CMK (cell line): Measurements from ENCODE around the gene DCC.

Experiments used
- DNase-seq: peaks from one replicate; pipeline ENCODE4 v3.0.0-alpha.2; 2010; ENCODE audit warnings: low read depth

The DCC gene

DNA sequence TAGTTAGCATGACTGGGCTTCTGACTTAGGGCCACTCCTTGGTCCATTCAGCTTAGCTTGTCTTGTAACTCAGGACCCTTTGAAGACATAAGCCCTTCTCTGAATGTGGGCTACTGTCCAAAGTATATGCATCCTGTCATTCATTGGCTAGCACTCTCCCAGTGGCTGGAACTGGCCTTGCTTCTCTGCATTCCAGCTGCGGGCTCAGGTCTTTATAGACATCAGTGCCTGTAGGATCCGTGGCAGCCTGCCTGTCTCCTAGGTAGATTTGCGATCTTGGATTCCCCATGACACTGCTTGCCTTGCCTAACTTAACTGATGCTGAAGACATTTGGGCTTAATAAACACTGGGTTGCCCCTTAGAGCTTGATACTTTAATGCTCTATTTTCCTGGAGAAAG, 170.1 kb downstream of the DCC start:
- no peak for DNase-seq

- no peak for DNase-seq
Measured at GRCh38 chr18:52518086-52518485, 178.1 kb downstream of the DCC start.

- DNase-seq, result no peak
Measured at GRCh38 chr18:52519021-52519420, 179.0 kb downstream of the DCC start.

DNA sequence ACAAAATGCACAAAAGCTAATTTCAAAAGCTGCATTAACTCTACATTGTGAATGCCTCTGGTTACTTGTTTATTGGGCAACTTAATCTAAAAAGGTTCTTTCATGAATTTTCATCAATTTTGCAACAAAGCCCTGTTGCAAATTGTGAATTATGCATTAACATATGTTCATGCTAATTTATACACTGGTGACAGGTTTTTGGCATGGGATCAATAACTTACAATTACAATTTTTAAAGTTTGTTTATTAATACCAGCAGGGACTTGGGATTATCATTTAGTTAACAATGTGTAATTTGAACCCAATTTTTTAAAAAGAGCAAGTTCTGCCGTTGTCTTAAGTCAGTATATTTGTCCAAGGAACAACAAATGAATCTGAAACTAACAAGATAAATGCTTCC, 183.6 kb downstream of the DCC start:
- DNase-seq, result no peak

GRCh38 chr18:52531836-52532235, 191.8 kb downstream of the DCC start:
- no peak for DNase-seq

- no peak for DNase-seq
Measured at GRCh38 chr18:52536039-52536438, 196.0 kb downstream of the DCC start.

DNA sequence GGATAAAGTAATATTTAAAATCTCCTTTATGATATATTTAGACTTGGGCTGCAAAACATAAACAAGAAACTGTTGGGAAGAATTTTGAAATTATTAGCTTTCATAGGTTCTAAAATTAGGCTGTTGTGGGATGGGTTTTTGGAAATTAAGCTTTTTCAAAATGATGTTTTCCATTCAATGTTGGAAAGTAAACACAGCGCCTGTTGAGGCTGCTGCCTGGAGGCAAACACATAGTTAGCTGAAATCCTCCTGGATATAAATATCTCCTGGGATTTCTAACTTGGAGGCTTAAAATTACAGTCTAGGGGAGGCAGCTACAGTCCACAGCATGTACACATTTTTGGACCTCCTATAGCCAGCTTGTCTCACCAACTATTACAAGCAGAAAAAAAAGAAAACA, 197.3 kb downstream of the DCC start:
- no peak for DNase-seq

DNA sequence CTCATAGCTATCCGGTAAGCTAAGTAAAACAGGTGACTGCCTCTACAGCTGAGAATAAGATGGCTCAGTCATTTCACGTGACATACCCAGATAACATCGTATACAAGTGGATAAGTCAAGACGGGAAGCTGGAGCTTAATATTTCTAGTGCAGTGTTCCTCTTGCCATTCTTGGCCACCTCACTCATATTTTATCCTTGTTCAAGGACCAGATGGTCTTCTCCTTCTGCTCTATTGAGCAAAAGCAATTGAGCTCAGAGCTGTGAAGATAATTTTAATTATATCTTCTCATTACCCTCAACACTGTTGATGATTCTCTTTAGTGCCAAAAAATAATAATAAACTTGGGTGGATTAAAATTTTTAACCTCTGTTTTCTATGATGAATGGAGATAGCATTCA, 201.1 kb downstream of the DCC start:
- DNase-seq, result no peak

- no peak for DNase-seq
Measured at GRCh38 chr18:52544086-52544485, 204.1 kb downstream of the DCC start.

- no peak for DNase-seq
Measured at GRCh38 chr18:52546686-52547346, 206.8 kb downstream of the DCC start.

DNA sequence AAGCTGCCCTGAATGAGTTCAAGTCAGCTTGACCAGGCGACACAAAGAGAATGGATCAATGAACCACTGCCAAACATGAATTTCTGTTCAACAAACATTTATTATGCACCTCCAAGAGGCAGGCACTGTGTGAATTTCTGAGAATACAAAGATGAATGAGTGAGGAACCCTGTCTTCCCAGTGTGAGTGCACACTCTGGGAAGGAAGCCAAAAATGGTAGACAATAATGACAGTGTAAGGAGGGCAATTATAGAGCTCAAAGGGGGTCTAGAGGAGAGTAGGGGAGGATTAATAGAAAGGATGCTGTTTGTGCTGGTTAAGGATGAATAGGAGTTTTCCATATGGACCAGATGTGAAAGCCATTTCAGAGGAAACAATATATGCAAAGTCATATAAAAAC, 213.4 kb downstream of the DCC start:
- DNase-seq, result no peak

DNA sequence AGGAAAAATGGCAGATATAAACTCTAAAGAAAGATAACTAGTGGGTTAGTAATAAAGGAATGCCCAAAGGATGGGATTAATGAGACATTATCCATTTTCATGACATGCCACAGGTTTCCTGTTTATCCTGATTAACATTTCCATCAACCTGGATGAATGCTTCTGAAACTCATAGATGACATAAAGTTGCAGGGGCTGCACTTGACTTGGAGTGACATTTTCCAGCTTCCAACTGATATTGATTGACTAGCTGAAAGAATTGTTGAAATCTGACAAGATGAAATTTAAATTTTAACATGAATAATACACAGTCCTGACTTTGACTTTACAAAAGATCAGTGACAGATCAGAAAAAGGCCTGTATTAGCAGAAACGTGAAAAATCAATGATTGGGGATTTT, 214.2 kb downstream of the DCC start:
- DNase-seq, result no peak

GRCh38 chr18:52567360-52567759, 227.4 kb downstream of the DCC start:
- no peak for DNase-seq

DNA sequence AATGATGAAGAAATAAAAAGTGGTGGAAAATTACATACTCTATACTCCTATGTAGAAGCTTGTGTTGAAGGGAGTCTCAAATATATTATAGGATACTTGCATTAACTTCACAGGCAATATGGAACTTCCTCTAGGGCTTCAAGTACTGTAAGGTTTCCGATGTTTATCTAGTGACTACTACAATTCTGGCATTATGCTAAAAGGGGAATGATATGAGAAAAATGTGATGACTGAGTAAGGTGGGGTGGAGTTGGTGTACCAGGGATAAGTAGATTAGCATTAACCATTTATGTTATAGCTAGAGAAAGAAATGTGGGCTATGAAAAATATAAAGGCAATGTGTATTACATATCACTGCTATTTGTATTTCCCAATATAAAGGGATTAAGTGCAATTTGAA, 229.5 kb downstream of the DCC start:
- no peak for DNase-seq

- DNase-seq, result no peak
Measured at GRCh38 chr18:52570975-52571374, 231.0 kb downstream of the DCC start.

DNA sequence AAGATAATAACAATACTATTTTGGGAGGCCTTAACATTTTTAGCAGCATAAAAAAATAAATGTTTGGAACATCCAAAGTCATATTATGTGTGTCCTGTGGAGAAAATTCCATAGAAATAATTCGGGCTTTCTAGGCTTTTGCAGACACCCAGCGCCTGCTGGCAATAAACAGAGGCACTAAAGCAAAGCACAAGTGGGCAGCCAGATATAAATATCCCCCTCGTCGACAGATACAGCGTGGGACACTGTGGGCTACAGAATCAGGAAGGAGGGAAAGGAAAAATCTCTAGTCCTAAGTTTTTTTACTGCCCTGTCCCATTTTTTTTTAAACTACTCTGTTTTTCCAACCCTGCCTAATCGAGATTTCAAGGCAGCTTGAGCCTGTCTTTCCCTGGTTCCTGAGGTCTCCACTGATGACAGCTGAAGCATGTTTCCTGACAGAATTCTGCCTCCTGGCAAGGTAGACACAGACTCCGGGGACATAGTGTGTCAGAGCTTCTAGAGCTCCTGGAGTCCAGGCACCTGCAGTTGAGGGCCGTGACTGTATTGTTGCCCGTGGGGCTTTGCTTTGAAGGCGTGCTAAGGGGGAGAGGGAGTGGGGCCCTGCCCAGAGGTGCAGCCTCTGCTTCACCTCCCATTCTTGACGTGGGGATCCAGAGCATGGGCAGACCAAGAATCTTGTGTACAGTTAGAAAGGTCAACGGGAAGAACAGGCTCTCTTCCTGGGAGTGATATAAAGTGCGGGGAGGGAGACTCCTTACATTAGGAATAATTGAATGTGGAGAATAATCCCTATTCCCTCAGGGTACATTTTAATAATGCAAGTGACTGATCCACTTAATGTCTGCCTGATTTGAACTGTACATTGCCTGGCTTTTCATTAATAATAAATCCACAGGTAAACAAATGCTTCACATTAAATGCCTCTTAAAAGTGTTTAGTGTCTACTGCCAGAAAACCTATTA, 232.3 kb downstream of the DCC start:
- no peak for DNase-seq

DNA sequence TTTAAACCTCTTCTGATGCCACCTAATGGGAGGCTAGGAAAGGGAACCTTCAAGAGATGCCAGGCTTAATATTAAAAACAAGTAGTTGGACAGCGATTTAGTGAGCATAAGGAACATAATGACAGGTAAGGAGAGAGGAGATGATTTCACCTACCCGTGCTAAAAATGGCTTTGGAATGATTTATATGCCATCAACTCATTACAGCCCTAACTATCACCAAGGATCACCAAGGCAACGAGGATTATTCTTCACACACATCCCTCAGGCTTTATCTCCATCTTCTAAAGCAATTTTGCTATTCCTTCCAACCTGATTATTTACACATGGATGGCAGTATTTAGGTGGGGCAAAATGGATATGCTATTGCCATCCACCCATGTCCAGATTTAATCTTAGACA, 237.8 kb downstream of the DCC start:
- DNase-seq, result no peak

- DNase-seq, result no peak
Measured at GRCh38 chr18:52582061-52582460, 242.1 kb downstream of the DCC start.

GRCh38 chr18:52582516-52582915, 242.5 kb downstream of the DCC start:
- DNase-seq, result no peak

DNA sequence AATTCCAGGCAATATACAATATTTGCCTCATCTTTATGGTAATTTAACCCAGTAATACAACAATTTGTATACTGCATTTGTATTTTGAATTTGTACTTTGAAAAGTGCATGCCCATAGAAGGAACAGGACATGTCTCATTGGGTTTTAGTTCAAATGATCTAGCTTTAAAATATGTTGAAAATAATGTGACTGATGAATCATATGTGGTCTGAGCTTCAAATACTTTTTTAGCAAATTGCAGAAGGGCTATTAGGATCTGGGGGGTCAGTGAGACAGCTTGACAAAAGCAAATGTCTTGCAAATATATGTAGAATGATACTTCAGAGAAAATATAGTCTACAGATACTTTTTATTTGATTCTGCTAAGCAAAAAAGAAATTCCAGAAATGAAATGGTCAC, 248.9 kb downstream of the DCC start:
- DNase-seq, result no peak

DNA sequence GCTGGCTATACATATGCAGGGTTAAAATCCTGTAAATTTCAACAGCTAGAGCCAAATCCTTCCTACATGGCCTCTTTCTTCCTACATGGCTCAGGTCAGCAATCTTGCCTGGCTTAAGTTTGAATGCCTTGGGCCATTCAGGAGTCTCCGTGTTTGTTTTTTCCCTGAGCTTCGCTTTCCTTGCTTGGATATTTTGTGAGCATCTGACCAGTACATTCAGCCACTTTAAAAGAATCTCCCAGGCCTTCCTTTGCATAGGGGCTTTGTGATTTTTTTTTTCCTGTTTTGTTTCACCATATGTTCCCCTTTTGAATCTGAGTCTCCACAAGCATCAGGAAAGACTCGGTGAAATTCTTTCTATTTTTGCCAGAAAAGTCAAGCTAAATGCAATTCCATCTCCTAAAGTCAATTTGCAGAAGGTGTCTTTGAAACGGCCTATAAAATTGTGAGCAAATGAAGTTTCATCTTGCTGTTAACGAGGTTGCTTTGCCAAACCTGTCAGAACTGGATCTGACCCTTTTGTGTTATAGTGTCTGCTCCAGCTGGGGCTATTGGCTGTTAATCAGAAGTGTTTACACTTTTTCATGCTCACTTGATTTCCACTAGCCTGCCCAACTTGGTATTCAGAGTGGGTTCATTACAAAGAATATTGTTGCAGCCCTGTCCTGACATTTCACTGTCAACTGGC, 256.9 kb downstream of the DCC start:
- DNase-seq, result no peak

DNA sequence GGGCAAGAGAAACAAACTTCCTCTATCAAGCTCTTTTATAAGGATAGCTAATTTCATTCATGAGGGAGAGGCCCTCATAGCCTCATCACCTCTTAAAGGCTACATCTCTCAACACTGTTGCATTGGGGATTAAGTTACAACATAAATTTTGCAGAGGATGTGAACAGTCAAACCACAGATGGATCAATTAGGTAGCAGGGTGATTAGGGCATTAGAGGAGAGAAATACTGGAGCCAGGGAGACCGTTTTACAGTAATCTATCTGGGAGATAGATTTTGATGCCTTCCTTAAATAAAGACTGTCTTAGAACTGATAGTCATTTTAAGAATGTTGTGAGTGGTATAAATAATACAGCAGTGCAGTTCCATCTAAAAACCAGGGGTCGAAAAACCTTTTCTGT, 258.9 kb downstream of the DCC start:
- DNase-seq, result no peak

GRCh38 chr18:52602820-52603219, 262.8 kb downstream of the DCC start:
- no peak for DNase-seq
